HG02623 (cell line): ENCODE measurements around the gene CCDC167.

Source experiments
- ATAC-seq: cut with Tn5 transposase; IDR thresholded peaks from one replicate; pipeline ENCODE4 v1.9.1; 2021; ENCODE audit warnings: moderate library complexity; ENCODE audit not compliant: unreplicated experiment

CCDC167 gene

GRCh38 chr6:37499433-37500293 lies at the start of gene CCDC167:
Gene CCDC167, minus strand, starts transcription at chr6:37499893. Its CDS starts 30 bp downstream, at chr6:37499863.
- ATAC-seq = peak; percentile 89

GRCh38 chr6:37549154-37549553 lies 49.5 kb upstream of the CCDC167 start:
- no peak for ATAC-seq

GRCh38 chr6:37548067-37548674 lies 48.5 kb upstream of the CCDC167 start:
- no peak for ATAC-seq

- no peak for ATAC-seq
Observed at GRCh38 chr6:37547564-37548061, 47.9 kb upstream of the CCDC167 start.

GRCh38 chr6:37546141-37546871 lies 46.6 kb upstream of the CCDC167 start:
- ATAC-seq = no peak

GRCh38 chr6:37544530-37544929 lies 44.8 kb upstream of the CCDC167 start:
- ATAC-seq = no peak

- no peak for ATAC-seq
Observed at GRCh38 chr6:37543361-37543760, 43.7 kb upstream of the CCDC167 start.

GRCh38 chr6:37541346-37541745 lies 41.7 kb upstream of the CCDC167 start:
- no peak for ATAC-seq

- ATAC-seq = no peak
Observed at GRCh38 chr6:37540390-37540789, 40.7 kb upstream of the CCDC167 start.

GRCh38 chr6:37540029-37540352 lies 40.3 kb upstream of the CCDC167 start:
- no peak for ATAC-seq

GRCh38 chr6:37539171-37540028 lies 39.7 kb upstream of the CCDC167 start:
- ATAC-seq = no peak

- ATAC-seq = no peak
Observed at GRCh38 chr6:37538107-37538506, 38.4 kb upstream of the CCDC167 start.

- ATAC-seq = no peak
Observed at GRCh38 chr6:37537548-37537947, 37.9 kb upstream of the CCDC167 start.

GRCh38 chr6:37536491-37537190 lies 36.9 kb upstream of the CCDC167 start:
- ATAC-seq = no peak

- no peak for ATAC-seq
Observed at GRCh38 chr6:37535759-37536490, 36.2 kb upstream of the CCDC167 start.

GRCh38 chr6:37535428-37535758 lies 35.7 kb upstream of the CCDC167 start:
- no peak for ATAC-seq

GRCh38 chr6:37534893-37535292 lies 35.2 kb upstream of the CCDC167 start:
- ATAC-seq = no peak

- no peak for ATAC-seq
Observed at GRCh38 chr6:37532122-37532521, 32.4 kb upstream of the CCDC167 start.

GRCh38 chr6:37531437-37532036 lies 31.8 kb upstream of the CCDC167 start:
- ATAC-seq = no peak
